Osteoblast (primary cell): Measurements from ENCODE around the gene OSBPL9. TPM values are rescaled to one million over a fixed set of nuclear protein-coding genes. Genes with fewer than 3 reads are reported as not detected.
A peak's percentile ranks its signal among the peaks of the same experiment; 100 is the strongest.

Experiments
- DNase-seq: peaks from one replicate; pipeline ENCODE4 v3.0.0; 2011; ENCODE audit warnings: low spot score, mixed read lengths; ENCODE audit not compliant: insufficient read length; ENCODE audit errors: missing footprints
- H2AFZ ChIP-seq: 2 replicates; pipeline ENCODE4 v1.6.0; 2011; ENCODE audit warnings: mild to moderate bottlenecking, low read length
- H3K27ac ChIP-seq: 2 replicates; pipeline ENCODE4 v1.5.1; 2011; ENCODE audit warnings: mild to moderate bottlenecking, low read depth, low read length, moderate library complexity
- H3K27me3 ChIP-seq: 2 replicates; pipeline ENCODE4 v1.6.0; 2012; ENCODE audit warnings: mild to moderate bottlenecking, control low read depth, inconsistent platforms, low read length, moderate library complexity; ENCODE audit not compliant: insufficient read depth
- H3K36me3 ChIP-seq: 2 replicates; pipeline ENCODE4 v1.5.1; 2011; ENCODE audit warnings: mild to moderate bottlenecking, low read length, control low read depth, moderate library complexity; ENCODE audit not compliant: insufficient read depth
- H3K4me1 ChIP-seq: 2 replicates; pipeline ENCODE4 v1.5.1; 2011; ENCODE audit warnings: mild to moderate bottlenecking, low read length, control low read depth, moderate library complexity; ENCODE audit not compliant: insufficient read depth
- H3K4me2 ChIP-seq: 2 replicates; pipeline ENCODE4 v1.6.0; 2011; ENCODE audit warnings: mild to moderate bottlenecking, low read length; ENCODE audit not compliant: insufficient read depth
- H3K4me3 ChIP-seq: fragments of 200-600 bp; sonication (generic); 3 replicates; pipeline ENCODE4 v1.5.1; 2012; ENCODE audit warnings: mild to moderate bottlenecking, low read length, inconsistent platforms; ENCODE audit not compliant: insufficient read depth
- H3K79me2 ChIP-seq: 2 replicates; pipeline ENCODE4 v1.6.0; 2012; ENCODE audit warnings: mild to moderate bottlenecking, low read length, control low read depth, inconsistent platforms; ENCODE audit not compliant: insufficient read depth
- H3K9me3 ChIP-seq: 2 replicates; pipeline ENCODE4 v1.5.1; 2011; ENCODE audit warnings: low read depth, low read length, control low read depth
- H4K20me1 ChIP-seq: 2 replicates; pipeline ENCODE4 v1.6.0; 2012; ENCODE audit warnings: mild to moderate bottlenecking, low read length, control low read depth; ENCODE audit not compliant: insufficient read depth
- CTCF ChIP-seq: IDR thresholded peaks from 2 replicates; pipeline ENCODE4 v1.5.1; 2011; ENCODE audit warnings: mild to moderate bottlenecking, low read depth, low read length, moderate library complexity; ENCODE audit errors: extremely low read depth
- total RNA-seq: library from RNA; depleted of rRNA; stranded (reverse); fragments of >200 nt; gene quantifications from 2 replicates; pipeline ENCODE4 v1.2.3, GENCODE V29; 2012

The OSBPL9 gene
- total RNA-seq, 1 donor, result 87.9 TPM

GRCh38 chr1:51660580-51660979 lies 43.7 kb downstream of the OSBPL9 start:
- Histone ChIP-seq H4K20me1 (no peaks in the 10 kb centered on the region), H3K27ac (peak overlapping the region; percentile 89), H3K27me3 (no peaks in the 10 kb centered on the region), H2AFZ (no peak overlapping the region), H3K4me1 (peaks cover 37% of the 10 kb centered on the region), H3K4me3 (no peak overlapping the region), H3K9me3 (no peaks in the 10 kb centered on the region), H3K79me2 (peaks cover 33% of the 10 kb centered on the region), H3K36me3 (peaks cover under 1% of the 10 kb centered on the region), H3K4me2 (peak overlapping the region; percentile 49)
- TF ChIP-seq CTCF, result no peak
- DNase-seq, result no peak

GRCh38 chr1:51661081-51661518 lies 44.2 kb downstream of the OSBPL9 start:
- Histone ChIP-seq H3K36me3 (no peaks in the 10 kb centered on the region), H3K4me2 (peak overlapping the region; percentile 73), H3K9me3 (no peaks in the 10 kb centered on the region), H3K4me3 (peak overlapping the region; percentile 34), H3K79me2 (peaks cover 30% of the 10 kb centered on the region), H3K4me1 (peaks cover 39% of the 10 kb centered on the region), H3K27me3 (no peaks in the 10 kb centered on the region), H3K27ac (peak overlapping the region; percentile 89), H2AFZ (no peak overlapping the region), H4K20me1 (no peaks in the 10 kb centered on the region)
- peak; percentile 49 for DNase-seq
- no peak for TF ChIP-seq CTCF

DNA sequence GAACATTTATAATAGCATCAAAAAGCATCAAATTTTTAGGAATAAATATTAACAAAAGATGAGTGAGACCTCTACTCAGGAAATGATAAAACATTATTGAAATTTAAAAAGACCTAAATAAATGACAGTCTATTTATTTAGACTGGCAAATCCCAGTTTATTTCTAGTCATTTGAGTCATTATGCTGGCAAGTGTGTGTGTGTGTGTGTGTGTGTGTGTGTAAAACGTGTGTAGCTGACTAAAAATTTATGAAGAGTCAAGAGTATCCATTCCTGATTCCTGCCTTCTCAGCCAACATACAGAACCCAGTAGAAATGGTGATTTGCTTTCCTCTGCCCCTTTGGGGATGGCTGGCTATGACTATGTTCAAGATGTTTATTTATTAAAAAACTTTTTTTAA lies 46.2 kb downstream of the OSBPL9 start:
- no peak for DNase-seq
- Histone ChIP-seq H3K4me2 (no peak overlapping the region), H3K27ac (no peak overlapping the region), H2AFZ (no peak overlapping the region), H3K4me1 (peaks cover 43% of the 10 kb centered on the region), H3K9me3 (no peaks in the 10 kb centered on the region), H3K27me3 (no peaks in the 10 kb centered on the region), H3K4me3 (no peak overlapping the region), H3K36me3 (no peaks in the 10 kb centered on the region), H4K20me1 (no peaks in the 10 kb centered on the region), H3K79me2 (peaks cover 33% of the 10 kb centered on the region)
- TF ChIP-seq CTCF, result no peak

DNA sequence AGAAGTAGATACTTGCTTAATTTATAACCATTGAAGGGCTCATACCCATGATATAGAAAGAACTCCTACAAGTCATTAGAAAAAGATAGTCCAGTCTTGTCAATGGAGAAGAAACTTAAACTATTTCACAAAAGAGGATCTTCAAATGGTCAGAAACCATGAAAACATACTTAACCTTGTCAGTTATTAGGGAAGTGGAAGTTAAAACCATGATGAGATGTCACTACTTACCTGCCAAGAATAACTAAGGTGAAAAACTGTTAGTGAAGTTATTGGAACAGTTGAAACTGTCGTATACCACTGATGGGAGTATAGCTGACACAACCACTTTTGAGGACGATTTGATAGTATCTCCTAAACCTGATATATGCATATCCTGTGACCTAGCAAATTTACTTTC lies 46.8 kb downstream of the OSBPL9 start:
- Histone ChIP-seq H3K79me2 (peaks cover 33% of the 10 kb centered on the region), H3K4me3 (no peak overlapping the region), H3K27ac (peak overlapping the region; percentile 62), H3K4me1 (peaks cover 43% of the 10 kb centered on the region), H2AFZ (no peak overlapping the region), H4K20me1 (no peaks in the 10 kb centered on the region), H3K27me3 (no peaks in the 10 kb centered on the region), H3K4me2 (no peak overlapping the region), H3K9me3 (no peaks in the 10 kb centered on the region), H3K36me3 (no peaks in the 10 kb centered on the region)
- no peak for TF ChIP-seq CTCF
- no peak for DNase-seq
